Measurements from ENCODE around the gene UBL4A. TPM values are rescaled to one million over a fixed set of nuclear protein-coding genes. Genes with fewer than 3 reads are reported as not detected.
"Not testable (repeated sequence)": the region's sequence is repeated elsewhere in the genome, so short reads cannot be mapped to it uniquely, and the experiment has no call there.

UBL4A gene
- total and polyA plus RNA-seq, 2 donors from 2014 or later, result 26.1 to 35.2 TPM

DNA sequence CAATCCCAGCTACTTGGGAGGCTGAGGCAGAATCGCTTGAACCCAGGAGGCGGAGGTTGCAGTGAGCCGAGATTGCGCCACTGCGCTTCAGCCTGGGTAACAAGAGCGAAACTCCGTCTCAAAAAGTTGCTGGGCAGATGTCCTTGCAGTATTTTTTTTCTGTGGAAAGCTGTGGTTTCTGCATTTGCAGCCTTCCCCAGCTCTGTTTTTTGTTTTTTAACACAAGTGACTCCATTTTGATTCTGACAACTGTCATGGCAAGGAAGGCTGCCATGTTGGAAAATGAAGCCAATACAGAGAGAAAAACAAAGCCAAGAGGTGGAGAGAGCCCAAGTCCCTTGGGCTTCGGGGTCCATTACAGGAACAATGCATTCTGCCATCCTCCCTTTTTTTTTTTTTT, 15.7 kb upstream of the UBL4A start:
- no peak overlapping the region for H3K9ac ChIP-seq (ENCODE audit: low read length in 3 of 3)
- H3K27me3 ChIP-seq (ENCODE audit: control insufficient read depth, insufficient read depth, low read length), result no peaks in the 10 kb centered on the region
- H3K27ac ChIP-seq (ENCODE audit: low read depth in 2 of 2, low read length in 2 of 2), result no peak overlapping the region
- intact Hi-C loops (cut with DNase I), result no loop called here
- no peaks in the 10 kb centered on the region for H3K36me3 ChIP-seq (ENCODE audit: control insufficient read depth in 2 of 3, insufficient read depth in 3 of 3, low read length in 3 of 3)
- no peak for FAIRE-seq
- no peak for DNase-seq
- H3K4me3 ChIP-seq (ENCODE audit: low read length in 3 of 3), result no peak overlapping the region
- TF ChIP-seq, protein P1, sequence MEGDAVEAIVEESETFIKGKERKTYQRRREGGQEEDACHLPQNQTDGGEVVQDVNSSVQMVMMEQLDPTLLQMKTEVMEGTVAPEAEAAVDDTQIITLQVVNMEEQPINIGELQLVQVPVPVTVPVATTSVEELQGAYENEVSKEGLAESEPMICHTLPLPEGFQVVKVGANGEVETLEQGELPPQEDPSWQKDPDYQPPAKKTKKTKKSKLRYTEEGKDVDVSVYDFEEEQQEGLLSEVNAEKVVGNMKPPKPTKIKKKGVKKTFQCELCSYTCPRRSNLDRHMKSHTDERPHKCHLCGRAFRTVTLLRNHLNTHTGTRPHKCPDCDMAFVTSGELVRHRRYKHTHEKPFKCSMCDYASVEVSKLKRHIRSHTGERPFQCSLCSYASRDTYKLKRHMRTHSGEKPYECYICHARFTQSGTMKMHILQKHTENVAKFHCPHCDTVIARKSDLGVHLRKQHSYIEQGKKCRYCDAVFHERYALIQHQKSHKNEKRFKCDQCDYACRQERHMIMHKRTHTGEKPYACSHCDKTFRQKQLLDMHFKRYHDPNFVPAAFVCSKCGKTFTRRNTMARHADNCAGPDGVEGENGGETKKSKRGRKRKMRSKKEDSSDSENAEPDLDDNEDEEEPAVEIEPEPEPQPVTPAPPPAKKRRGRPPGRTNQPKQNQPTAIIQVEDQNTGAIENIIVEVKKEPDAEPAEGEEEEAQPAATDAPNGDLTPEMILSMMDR (IDR thresholded peaks at IDR 0.05; ENCODE audit: borderline replicate concordance, extremely low read depth, insufficient read depth), result no peak
- no peaks in the 10 kb centered on the region for H3K9me3 ChIP-seq (ENCODE audit: control insufficient read depth in 2 of 3, insufficient read depth in 1 of 3, low read length in 3 of 3)
- H3K4me1 ChIP-seq (ENCODE audit: control insufficient read depth in 2 of 3, insufficient read depth in 2 of 3, low read depth in 1 of 3, low read length in 3 of 3), result no peaks in the 10 kb centered on the region

DNA sequence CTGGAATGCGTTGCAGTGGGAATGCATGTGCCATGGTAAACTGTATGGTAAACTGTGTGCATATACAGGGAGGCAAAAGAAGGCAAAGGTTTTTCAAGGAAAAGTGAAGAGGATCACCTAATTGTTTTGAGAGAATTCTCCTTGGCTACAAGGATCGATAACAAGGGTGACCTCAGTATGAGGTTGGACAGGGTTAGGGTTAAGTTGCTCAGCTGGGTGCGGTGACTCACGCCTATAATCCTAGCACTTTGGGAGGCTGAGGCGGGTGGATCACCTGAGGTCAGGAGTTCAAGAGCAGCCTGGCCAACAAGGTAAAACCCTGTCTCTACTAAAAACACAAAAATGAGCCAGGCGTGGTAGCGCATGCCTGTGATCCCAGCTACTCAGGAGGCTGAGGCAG, 15.0 kb upstream of the UBL4A start:
- H3K4me3 ChIP-seq (ENCODE audit: low read length in 3 of 3); H3K4me1 ChIP-seq (ENCODE audit: control insufficient read depth in 2 of 3, insufficient read depth in 2 of 3, low read depth in 1 of 3, low read length in 3 of 3); H3K27me3 ChIP-seq (ENCODE audit: control insufficient read depth, insufficient read depth, low read length); H3K9me3 ChIP-seq (ENCODE audit: control insufficient read depth in 2 of 3, insufficient read depth in 1 of 3, low read length in 3 of 3); H3K9ac ChIP-seq (ENCODE audit: low read length in 3 of 3); H3K36me3 ChIP-seq (ENCODE audit: control insufficient read depth in 2 of 3, insufficient read depth in 3 of 3, low read length in 3 of 3); DNase-seq; intact Hi-C loops (cut with DNase I); H3K27ac ChIP-seq (ENCODE audit: low read depth in 2 of 2, low read length in 2 of 2); FAIRE-seq: not testable (repeated sequence)

DNA sequence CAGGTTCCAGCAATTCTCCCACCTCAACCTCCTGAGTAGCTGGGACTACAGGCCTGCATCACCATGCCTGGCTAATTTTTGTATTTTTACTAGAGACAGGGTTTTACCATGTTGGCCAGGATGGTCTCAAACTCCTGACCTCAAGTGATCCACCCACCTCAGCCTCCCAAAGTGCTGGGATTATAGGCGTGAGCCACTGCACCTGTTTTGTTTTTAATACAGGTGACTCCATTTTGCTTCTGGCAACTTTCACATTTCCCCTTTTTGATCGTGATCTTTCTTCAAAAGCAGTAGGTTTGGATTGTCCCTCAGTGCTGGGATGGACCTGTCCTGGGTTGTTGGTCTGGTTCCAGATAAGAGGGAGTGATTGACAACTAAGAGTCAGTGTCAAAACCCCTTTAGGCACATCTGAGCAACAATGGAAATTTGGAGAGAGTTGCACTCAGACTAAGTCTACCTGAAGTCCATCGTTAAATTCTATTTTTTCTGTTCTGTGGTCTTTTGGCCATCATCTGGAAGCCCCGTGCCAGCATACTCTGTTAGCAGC, 10.2 kb upstream of the UBL4A start:
- H3K4me3 ChIP-seq (ENCODE audit: low read length in 3 of 3); H3K27ac ChIP-seq (ENCODE audit: low read depth in 2 of 2, low read length in 2 of 2); H3K9ac ChIP-seq (ENCODE audit: low read length in 3 of 3); H3K4me1 ChIP-seq (ENCODE audit: control insufficient read depth in 2 of 3, insufficient read depth in 2 of 3, low read depth in 1 of 3, low read length in 3 of 3); H3K9me3 ChIP-seq (ENCODE audit: control insufficient read depth in 2 of 3, insufficient read depth in 1 of 3, low read length in 3 of 3); H3K36me3 ChIP-seq (ENCODE audit: control insufficient read depth in 2 of 3, insufficient read depth in 3 of 3, low read length in 3 of 3); FAIRE-seq; intact Hi-C loops (cut with DNase I); DNase-seq; H3K27me3 ChIP-seq (ENCODE audit: control insufficient read depth, insufficient read depth, low read length): not testable (repeated sequence)

DNA sequence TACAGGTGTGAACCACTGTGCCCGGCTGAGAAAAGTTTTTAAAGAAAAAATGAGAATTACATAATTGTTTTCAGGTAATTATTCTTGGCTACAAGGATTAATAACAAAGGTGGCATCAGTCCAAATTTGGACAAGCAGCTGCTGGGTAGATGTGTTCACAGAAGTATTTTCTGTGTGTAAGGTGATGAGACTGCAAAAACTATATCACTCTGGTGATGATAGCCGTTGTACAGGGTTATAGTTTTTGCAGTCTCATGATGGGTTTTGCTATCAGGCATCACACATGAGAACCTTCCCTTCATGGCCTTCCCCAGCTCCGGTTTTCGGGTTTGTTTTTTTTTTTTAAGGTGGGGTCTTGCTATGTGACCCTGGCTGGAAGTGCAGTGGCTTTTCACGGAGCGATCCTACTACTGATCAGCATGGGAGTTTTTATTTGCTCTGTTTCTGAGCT, 9.1 kb upstream of the UBL4A start:
- Histone ChIP-seq H3K9me3 (ENCODE audit: control insufficient read depth in 2 of 3, insufficient read depth in 1 of 3, low read length in 3 of 3) (no peaks in the 10 kb centered on the region), H3K27ac (ENCODE audit: low read depth in 2 of 2, low read length in 2 of 2) (no peak overlapping the region), H3K9ac (ENCODE audit: low read length in 3 of 3) (no peak overlapping the region), H3K27me3 (ENCODE audit: control insufficient read depth, insufficient read depth, low read length) (no peaks in the 10 kb centered on the region), H3K4me3 (ENCODE audit: low read length in 3 of 3) (no peak overlapping the region), H3K4me1 (ENCODE audit: control insufficient read depth in 2 of 3, insufficient read depth in 2 of 3, low read depth in 1 of 3, low read length in 3 of 3) (no peaks in the 10 kb centered on the region), H3K36me3 (ENCODE audit: control insufficient read depth in 2 of 3, insufficient read depth in 3 of 3, low read length in 3 of 3) (no peaks in the 10 kb centered on the region)
- DNase-seq (no peak), FAIRE-seq (no peak)
- TF ChIP-seq, protein P1 (IDR thresholded peaks at IDR 0.05; ENCODE audit: borderline replicate concordance, extremely low read depth, insufficient read depth), result no peak
- intact Hi-C loops (cut with DNase I), result no loop called here
